Activated T-helper 17 cell treated with anti-CD3 and anti-CD28 coated beads, Interleukin-2, amount 50 U/mL, for 72 hours (primary cell): ENCODE results near the gene AKAP13. TPM values are rescaled to one million over a fixed set of nuclear protein-coding genes. Genes with fewer than 3 reads are reported as not detected.
"Not testable (repeated sequence)": the region's sequence is repeated elsewhere in the genome, so short reads cannot be mapped to it uniquely, and the experiment has no call there.

Experiments used
- ATAC-seq: fragments of 150-1000 bp; cut with Tn5 transposase; replicated peaks from 2 replicates; pipeline ENCODE4 v1.10.0; 2021; ENCODE audit warnings: mild to moderate bottlenecking, moderate library complexity
- H3K27ac Mint-ChIP-seq: one replicate; pipeline ENCODE4 v1.8.0; 2022; ENCODE audit warnings: mixed read lengths
- H3K27me3 Mint-ChIP-seq: one replicate; pipeline ENCODE4 v1.8.0; 2022; ENCODE audit warnings: mixed read lengths
- H3K36me3 Mint-ChIP-seq: one replicate; pipeline ENCODE4 v1.8.0; 2022; ENCODE audit warnings: low read depth, mild to moderate bottlenecking, mixed read lengths
- H3K4me1 Mint-ChIP-seq: one replicate; pipeline ENCODE4 v1.8.0; 2022; ENCODE audit warnings: mixed read lengths
- H3K4me3 Mint-ChIP-seq: one replicate; pipeline ENCODE4 v1.8.0; 2022; ENCODE audit warnings: mild to moderate bottlenecking, mixed read lengths
- H3K9me3 Mint-ChIP-seq: one replicate; pipeline ENCODE4 v1.8.0; 2022; ENCODE audit warnings: mixed read lengths
- total RNA-seq, 2 donors: library from RNA; stranded (reverse); gene quantifications; one replicate each; pipeline ENCODE4 v1.2.3, GENCODE V29; 2022

The AKAP13 gene, protein sequence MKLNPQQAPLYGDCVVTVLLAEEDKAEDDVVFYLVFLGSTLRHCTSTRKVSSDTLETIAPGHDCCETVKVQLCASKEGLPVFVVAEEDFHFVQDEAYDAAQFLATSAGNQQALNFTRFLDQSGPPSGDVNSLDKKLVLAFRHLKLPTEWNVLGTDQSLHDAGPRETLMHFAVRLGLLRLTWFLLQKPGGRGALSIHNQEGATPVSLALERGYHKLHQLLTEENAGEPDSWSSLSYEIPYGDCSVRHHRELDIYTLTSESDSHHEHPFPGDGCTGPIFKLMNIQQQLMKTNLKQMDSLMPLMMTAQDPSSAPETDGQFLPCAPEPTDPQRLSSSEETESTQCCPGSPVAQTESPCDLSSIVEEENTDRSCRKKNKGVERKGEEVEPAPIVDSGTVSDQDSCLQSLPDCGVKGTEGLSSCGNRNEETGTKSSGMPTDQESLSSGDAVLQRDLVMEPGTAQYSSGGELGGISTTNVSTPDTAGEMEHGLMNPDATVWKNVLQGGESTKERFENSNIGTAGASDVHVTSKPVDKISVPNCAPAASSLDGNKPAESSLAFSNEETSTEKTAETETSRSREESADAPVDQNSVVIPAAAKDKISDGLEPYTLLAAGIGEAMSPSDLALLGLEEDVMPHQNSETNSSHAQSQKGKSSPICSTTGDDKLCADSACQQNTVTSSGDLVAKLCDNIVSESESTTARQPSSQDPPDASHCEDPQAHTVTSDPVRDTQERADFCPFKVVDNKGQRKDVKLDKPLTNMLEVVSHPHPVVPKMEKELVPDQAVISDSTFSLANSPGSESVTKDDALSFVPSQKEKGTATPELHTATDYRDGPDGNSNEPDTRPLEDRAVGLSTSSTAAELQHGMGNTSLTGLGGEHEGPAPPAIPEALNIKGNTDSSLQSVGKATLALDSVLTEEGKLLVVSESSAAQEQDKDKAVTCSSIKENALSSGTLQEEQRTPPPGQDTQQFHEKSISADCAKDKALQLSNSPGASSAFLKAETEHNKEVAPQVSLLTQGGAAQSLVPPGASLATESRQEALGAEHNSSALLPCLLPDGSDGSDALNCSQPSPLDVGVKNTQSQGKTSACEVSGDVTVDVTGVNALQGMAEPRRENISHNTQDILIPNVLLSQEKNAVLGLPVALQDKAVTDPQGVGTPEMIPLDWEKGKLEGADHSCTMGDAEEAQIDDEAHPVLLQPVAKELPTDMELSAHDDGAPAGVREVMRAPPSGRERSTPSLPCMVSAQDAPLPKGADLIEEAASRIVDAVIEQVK (N-terminal part only)
- total RNA-seq = 100 to 1,000 TPM in 1 of 2 donors, 10 to 100 TPM in 1; 95.9 to 152 TPM

- no peaks in the 10 kb centered on the region for H3K9me3 Mint-ChIP-seq
- H3K27ac Mint-ChIP-seq = peak within 1 kb of the TSS; percentile 90
- H3K36me3 Mint-ChIP-seq = peaks cover 25% of the 10 kb centered on the region
- peaks cover 42% of the 10 kb centered on the region for H3K4me1 Mint-ChIP-seq
- ATAC-seq = peak; percentile 87
- peak within 1 kb of the TSS; percentile 92 for H3K4me3 Mint-ChIP-seq
- H3K27me3 Mint-ChIP-seq = no peaks in the 10 kb centered on the region
Observed at GRCh38 chr15:85380217-85380811, at the start of gene AKAP13. Gene AKAP13 (plus strand): TSS chr15:85380603. CDS start chr15:85485721, 105,118 bp downstream.

DNA sequence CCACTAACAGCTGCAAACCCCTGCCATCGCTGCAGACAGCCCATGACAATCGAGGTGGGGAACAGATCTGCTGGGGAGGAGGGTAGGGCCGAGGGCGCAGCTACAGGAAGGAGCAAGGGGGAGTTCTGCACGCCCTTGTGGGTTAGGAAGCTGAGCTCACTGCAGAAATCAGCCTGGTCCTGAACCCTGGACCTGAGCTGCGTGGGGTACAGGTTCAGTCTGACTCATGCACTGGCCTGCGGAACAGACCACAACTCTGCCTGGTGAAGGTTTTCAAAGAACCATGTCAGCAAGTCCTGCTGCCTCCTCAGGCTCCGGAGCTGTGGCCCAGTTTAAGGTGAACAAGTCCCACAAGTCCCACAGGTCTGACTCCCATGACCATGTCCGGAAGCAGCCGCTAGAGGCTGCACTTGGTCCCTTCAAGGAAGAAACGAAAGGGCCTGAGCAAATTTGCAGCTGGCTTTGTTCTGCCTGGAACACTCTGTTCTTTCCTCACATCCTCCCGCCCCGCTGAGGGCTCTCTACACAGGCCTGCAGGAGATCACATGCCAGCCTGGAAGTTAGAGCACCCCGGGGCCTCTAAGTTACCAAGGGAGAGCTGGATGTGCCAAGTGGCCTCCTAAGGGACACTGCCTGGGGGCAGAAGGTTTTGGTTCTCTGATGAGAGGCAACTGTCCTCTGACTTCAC, 49.4 kb upstream of the AKAP13 start:
- H3K27ac Mint-ChIP-seq = peak overlapping the region; percentile 90
- no peaks in the 10 kb centered on the region for H3K27me3 Mint-ChIP-seq
- peaks cover 25% of the 10 kb centered on the region for H3K4me1 Mint-ChIP-seq
- no peaks in the 10 kb centered on the region for H3K9me3 Mint-ChIP-seq
- ATAC-seq = peak; percentile 93
- peak overlapping the region; percentile 83 for H3K4me3 Mint-ChIP-seq
- H3K36me3 Mint-ChIP-seq = no peaks in the 10 kb centered on the region

GRCh38 chr15:85331655-85332285, 48.6 kb upstream of the AKAP13 start:
- H3K27me3 Mint-ChIP-seq = no peaks in the 10 kb centered on the region
- no peaks in the 10 kb centered on the region for H3K36me3 Mint-ChIP-seq
- peak overlapping the region; percentile 83 for H3K4me3 Mint-ChIP-seq
- H3K27ac Mint-ChIP-seq = peak overlapping the region; percentile 90
- peaks cover 25% of the 10 kb centered on the region for H3K4me1 Mint-ChIP-seq
- ATAC-seq = no peak
- H3K9me3 Mint-ChIP-seq = no peaks in the 10 kb centered on the region

DNA sequence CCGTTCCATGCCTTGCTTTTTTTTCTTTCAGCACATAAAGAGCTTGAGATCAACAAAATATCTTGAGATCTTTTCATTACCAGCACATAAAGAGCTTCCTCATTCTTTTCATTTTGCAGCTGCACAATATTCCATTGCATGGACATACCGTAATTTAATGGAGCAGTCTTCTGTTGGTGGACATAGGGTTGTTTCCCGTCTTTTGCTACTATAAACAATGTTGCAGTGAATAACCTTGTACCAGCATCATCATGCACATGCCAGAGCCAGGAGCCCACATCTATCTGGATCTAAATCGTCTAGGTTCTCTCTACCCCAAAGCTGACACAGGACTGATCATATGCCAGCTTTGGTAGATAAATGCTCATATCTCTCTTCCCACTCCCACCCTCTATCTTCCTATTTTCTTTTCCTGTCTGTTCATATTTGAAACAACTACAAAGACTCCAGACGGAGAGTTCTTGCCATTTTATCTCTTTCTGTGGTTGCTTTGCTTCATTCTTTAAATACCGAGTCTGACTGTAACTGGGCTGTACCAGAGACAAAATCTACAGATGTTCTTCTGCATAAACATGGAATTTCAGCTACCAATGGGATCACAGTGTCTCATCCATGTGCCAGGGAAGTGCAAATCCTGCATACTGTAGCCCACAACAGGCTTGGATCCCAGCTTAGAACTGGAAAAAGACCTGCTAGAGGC, 47.1 kb upstream of the AKAP13 start:
- H3K9me3 Mint-ChIP-seq = no peaks in the 10 kb centered on the region
- no peaks in the 10 kb centered on the region for H3K27me3 Mint-ChIP-seq
- ATAC-seq = no peak
- peaks cover 25% of the 10 kb centered on the region for H3K4me1 Mint-ChIP-seq
- H3K4me3 Mint-ChIP-seq = no peak overlapping the region
- H3K27ac Mint-ChIP-seq = no peak overlapping the region
- H3K36me3 Mint-ChIP-seq = no peaks in the 10 kb centered on the region

DNA sequence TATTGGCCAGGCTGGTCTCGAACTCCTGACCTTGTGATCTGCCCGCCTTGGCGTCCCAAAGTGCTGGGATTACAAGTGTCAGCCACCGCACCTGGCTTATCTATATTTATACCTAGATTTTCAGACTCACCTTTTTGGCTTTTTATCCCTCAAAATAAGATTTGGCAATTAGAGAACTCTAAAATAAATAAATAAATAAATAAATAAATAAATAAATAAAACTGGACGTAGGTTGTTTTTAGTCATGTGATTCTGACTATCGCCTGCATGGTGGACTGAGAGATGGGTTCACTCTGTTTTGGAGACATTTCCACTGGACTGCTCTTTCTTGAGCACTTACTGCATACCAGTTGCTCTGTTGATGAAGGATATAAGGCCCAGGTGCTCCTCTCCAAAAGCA, 46.2 kb upstream of the AKAP13 start:
- no peak for ATAC-seq
- no peaks in the 10 kb centered on the region for H3K9me3 Mint-ChIP-seq
- no peaks in the 10 kb centered on the region for H3K36me3 Mint-ChIP-seq
- peaks cover 21% of the 10 kb centered on the region for H3K4me1 Mint-ChIP-seq
- no peak overlapping the region for H3K27ac Mint-ChIP-seq
- H3K4me3 Mint-ChIP-seq = no peak overlapping the region
- H3K27me3 Mint-ChIP-seq = no peaks in the 10 kb centered on the region

- H3K4me3 Mint-ChIP-seq = no peak overlapping the region
- H3K9me3 Mint-ChIP-seq = no peaks in the 10 kb centered on the region
- H3K36me3 Mint-ChIP-seq = no peaks in the 10 kb centered on the region
- no peaks in the 10 kb centered on the region for H3K27me3 Mint-ChIP-seq
- peaks cover 14% of the 10 kb centered on the region for H3K4me1 Mint-ChIP-seq
- ATAC-seq = no peak
- H3K27ac Mint-ChIP-seq = no peak overlapping the region
Observed at GRCh38 chr15:85335193-85335942, 45.0 kb upstream of the AKAP13 start.

DNA sequence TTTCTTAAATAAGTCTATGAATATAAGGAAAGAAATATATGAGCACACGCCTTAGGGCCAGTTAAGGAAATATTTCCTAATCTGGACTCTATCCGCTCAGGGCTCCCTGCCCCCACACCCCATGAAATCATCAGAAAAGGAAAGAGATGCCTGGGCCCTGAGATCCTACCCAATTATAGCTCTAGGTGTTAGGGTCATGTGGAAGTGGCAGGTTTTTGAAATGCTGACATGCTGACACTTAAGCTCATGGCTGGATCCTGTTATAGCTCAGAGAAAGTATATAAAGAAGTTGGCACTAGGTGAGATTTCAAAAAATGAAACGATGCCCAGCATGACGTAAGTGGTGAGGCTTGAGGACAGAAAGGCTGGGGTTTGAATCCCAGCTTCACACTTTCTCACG, 43.5 kb upstream of the AKAP13 start:
- Mint-ChIP-seq H3K9me3 (no peaks in the 10 kb centered on the region), H3K27me3 (no peaks in the 10 kb centered on the region), H3K4me3 (no peak overlapping the region), H3K36me3 (no peaks in the 10 kb centered on the region), H3K4me1 (no peaks in the 10 kb centered on the region), H3K27ac (no peak overlapping the region)
- no peak for ATAC-seq

GRCh38 chr15:85337425-85338074, 42.9 kb upstream of the AKAP13 start:
- H3K36me3 Mint-ChIP-seq = no peaks in the 10 kb centered on the region
- no peaks in the 10 kb centered on the region for H3K27me3 Mint-ChIP-seq
- no peak overlapping the region for H3K27ac Mint-ChIP-seq
- H3K9me3 Mint-ChIP-seq = no peaks in the 10 kb centered on the region
- no peak for ATAC-seq
- H3K4me1 Mint-ChIP-seq = no peaks in the 10 kb centered on the region
- no peak overlapping the region for H3K4me3 Mint-ChIP-seq

- no peaks in the 10 kb centered on the region for H3K36me3 Mint-ChIP-seq
- ATAC-seq = no peak
- H3K27me3 Mint-ChIP-seq = no peaks in the 10 kb centered on the region
- H3K27ac Mint-ChIP-seq = no peak overlapping the region
- H3K4me3 Mint-ChIP-seq = no peak overlapping the region
- no peaks in the 10 kb centered on the region for H3K4me1 Mint-ChIP-seq
- H3K9me3 Mint-ChIP-seq = no peaks in the 10 kb centered on the region
Observed at GRCh38 chr15:85340321-85340665, 40.1 kb upstream of the AKAP13 start.

DNA sequence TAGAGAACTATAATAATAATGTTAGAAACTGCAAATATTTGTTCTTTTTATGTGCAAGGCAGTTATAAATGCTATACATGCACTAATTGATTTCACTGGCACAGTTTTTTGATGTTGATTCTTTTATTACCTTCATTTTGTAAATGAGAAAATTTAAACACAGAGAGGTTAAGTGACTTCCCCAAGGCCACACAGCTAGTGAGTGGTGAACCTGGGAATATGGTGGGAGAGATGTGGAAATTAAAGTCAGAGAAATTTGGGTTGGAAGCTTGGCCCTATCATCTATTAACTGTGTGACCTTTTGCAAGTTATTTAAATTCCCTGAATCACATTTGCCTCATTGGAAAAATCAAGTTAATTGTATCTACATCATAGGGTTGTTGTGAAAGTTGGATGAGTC, 39.6 kb upstream of the AKAP13 start:
- H3K4me1 Mint-ChIP-seq = no peaks in the 10 kb centered on the region

DNA sequence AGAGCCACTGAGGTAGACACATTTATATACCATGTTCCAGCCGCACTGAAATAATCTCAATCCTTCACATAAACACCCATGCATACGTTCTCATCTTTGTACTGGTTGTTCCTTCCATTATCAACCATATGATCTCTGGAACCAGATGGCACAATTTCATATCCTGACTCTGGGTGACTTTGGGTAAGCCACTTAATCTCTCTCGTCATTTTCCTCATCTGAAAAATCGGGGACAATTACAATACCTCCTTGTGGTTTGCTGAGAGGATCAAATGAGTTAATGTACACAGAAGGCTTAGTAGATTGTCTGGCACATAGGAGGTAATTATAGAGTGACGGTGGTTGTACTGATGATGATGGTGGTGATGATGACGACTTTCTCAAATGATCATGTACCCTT, 38.2 kb upstream of the AKAP13 start:
- not testable (repeated sequence) for H3K27ac Mint-ChIP-seq, ATAC-seq, H3K4me1 Mint-ChIP-seq, H3K36me3 Mint-ChIP-seq, H3K27me3 Mint-ChIP-seq, H3K4me3 Mint-ChIP-seq, H3K9me3 Mint-ChIP-seq

More for the DNA sequence above, 39.6 kb upstream of the AKAP13 start:
- no peaks in the 10 kb centered on the region for H3K9me3 Mint-ChIP-seq
- no peaks in the 10 kb centered on the region for H3K36me3 Mint-ChIP-seq
- no peak overlapping the region for H3K4me3 Mint-ChIP-seq
- ATAC-seq = no peak
- H3K27ac Mint-ChIP-seq = no peak overlapping the region
- no peaks in the 10 kb centered on the region for H3K27me3 Mint-ChIP-seq

- peak; percentile 46 for ATAC-seq
- H3K9me3 Mint-ChIP-seq, H3K27me3 Mint-ChIP-seq, H3K4me3 Mint-ChIP-seq, H3K36me3 Mint-ChIP-seq, H3K27ac Mint-ChIP-seq, H3K4me1 Mint-ChIP-seq: not testable (repeated sequence)
Observed at GRCh38 chr15:85343443-85343842, 37.0 kb upstream of the AKAP13 start.
